ENCODE data around the gene MYBPC1. TPM values are rescaled to one million over a fixed set of nuclear protein-coding genes. Genes with fewer than 3 reads are reported as not detected.

MYBPC1 gene
- total RNA-seq, result not detected in 2 replicates

GRCh38 chr12:101594700-101595099, at the start of gene MYBPC1:
Gene MYBPC1 (plus strand): TSS chr12:101594971. CDS start chr12:101595071, 100 bp downstream.

GRCh38 chr12:101697197-101697929, 102.6 kb downstream of the MYBPC1 start, which contains the start of gene CHPT1:
Gene CHPT1 (plus strand): TSS chr12:101697640. CDS start chr12:101697862, 222 bp downstream.

Other genes starting within 250 kb of the MYBPC1 start
- gene ARL1, start 187.2 kb upstream of the MYBPC1 start, total RNA-seq, result 126 and 134 TPM in 2 replicates
- not detected in 2 replicates for gene SPIC, start 119.6 kb upstream of the MYBPC1 start, total RNA-seq
- 38.9 and 53.0 TPM in 2 replicates for gene CHPT1, start 102.7 kb downstream of the MYBPC1 start, total RNA-seq
- gene SYCP3, start 144.5 kb downstream of the MYBPC1 start, total RNA-seq, result under 0.01 and 0.85 TPM in 2 replicates
- gene GNPTAB, start 236.0 kb downstream of the MYBPC1 start, total RNA-seq, result 33.5 and 121 TPM in 2 replicates

Measured in regular cardiac myocyte (primary cell).